HG03460 (cell line): Measurements from ENCODE around the gene SHB.

Experiments used
- ATAC-seq: cut with Tn5 transposase; IDR thresholded peaks from one replicate; pipeline ENCODE4 v1.9.1; 2021; ENCODE audit not compliant: unreplicated experiment

SHB gene

DNA sequence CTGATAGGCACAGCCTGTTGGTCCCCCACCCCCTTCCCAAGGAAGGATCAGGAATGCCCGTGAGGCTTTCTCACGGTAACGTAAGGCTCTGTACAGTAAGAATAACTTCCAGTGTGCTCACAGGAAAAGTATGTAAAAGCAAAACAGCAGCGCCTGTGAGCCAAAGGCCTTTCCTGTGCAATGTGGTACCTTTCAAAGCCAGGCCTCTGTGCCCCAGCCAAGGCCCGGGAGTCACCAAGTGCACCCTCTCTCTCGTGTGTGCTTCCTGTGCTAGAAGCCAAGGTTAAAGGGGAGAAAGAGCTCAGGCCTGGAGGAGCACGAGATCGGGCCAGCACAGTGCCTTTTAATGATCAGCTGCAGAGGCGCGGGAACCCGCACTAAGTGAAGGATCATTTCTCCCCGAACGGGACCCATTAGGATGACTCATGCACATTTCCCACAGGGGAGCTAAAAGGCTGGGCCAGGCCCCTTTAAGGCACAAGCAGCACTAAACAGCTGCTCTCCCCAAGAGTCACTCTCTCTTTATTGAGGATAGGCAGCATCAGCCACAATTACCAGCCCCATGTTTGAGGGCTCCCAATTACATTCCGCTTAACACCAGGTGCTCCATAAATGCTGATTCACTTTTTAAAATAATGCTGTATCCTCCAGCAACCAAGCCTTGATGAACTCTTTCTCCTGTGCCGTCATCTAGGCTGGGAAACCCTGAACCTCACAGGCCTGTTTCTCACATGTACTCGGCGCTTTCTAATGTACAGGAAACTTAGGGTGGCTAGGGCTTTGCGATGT lies 42.8 kb downstream of the SHB start:
- no peak for ATAC-seq

DNA sequence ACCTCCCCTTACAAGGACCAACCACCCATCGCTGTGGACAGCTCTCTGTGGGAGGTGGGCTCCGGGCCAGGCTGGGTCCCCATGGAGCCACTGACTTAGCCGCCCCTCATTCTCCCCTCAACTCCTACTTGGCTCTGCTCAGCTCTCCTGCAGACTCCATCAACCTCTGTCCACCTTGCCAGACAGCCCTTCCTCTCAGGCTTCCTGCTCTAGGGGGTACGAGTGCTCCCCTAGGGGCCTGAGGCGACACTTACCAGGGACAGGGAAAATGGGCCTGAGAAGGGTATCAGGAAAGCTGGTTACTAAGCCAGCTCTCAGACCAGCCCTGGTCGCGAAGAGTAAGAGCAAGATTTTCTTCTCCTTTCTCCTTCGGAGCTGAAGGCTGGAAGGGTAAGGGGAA lies 43.9 kb downstream of the SHB start:
- no peak for ATAC-seq

DNA sequence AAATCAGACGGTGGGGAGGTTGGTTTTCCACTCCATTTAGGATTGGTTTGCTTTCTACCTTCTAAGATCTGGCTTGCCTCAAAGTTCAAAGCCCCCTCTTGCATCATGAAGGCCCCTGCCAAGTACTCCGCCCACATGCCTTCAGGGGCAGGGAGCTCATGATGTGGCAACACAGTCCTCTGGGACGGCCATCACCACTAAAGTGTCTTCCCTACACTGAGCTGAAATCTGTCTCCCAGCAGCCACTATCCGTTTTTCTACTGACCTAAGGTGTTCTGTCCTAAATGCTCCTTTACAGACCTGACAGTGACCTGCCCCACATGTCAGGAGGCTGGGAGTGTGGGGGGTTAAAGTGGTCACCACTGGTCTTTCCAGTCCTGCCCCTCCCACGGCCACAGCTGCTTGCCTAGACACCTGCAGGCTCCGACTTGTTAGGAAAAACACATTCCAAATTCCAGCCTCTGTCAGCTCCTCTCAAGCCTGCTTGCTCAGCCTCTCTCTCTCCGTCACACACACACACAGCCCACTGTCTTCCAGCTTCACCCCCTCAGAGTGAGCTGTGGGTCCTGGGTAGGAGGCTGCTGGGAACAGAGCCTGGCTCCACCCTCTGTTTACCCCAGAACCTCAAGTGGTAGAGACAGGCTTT lies 44.9 kb downstream of the SHB start:
- ATAC-seq: no peak

DNA sequence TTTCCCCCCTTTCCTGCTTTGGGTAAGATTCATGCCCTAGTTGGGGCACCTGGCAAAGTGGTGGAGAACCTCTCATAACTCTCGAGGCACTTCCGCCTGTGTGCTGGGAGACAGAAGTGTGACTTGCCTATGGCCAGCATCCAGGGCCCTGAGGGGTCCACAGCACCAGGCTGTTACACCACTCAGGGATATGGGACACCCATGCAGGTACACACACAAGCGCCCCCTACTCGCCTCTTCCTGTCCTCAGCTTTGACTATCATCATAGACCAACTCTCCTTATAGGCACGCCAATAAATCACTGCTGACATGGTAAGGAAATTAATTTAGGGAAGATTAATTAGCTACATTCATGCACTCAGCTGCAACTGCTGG lies 45.4 kb downstream of the SHB start:
- no peak for ATAC-seq

DNA sequence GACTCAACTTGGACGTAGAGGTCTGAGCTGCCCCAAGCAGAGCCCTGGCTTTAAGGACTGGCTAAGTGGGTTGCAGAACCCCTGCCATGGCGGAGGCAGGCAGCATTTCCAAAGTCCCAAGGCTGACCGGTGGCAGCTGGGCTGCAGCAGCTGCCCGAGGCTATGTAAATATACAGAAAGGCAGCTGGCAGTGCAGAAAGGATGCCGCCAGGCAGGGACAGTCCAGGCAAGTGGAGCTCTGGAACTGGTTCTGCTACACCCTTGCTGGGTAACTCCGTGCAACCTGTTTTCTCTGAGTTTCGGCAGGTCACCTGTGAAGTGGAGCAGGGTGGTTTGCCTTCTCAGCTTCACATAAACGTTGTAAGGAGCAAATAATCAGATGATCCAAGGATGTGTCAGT lies 46.0 kb downstream of the SHB start:
- no peak for ATAC-seq

DNA sequence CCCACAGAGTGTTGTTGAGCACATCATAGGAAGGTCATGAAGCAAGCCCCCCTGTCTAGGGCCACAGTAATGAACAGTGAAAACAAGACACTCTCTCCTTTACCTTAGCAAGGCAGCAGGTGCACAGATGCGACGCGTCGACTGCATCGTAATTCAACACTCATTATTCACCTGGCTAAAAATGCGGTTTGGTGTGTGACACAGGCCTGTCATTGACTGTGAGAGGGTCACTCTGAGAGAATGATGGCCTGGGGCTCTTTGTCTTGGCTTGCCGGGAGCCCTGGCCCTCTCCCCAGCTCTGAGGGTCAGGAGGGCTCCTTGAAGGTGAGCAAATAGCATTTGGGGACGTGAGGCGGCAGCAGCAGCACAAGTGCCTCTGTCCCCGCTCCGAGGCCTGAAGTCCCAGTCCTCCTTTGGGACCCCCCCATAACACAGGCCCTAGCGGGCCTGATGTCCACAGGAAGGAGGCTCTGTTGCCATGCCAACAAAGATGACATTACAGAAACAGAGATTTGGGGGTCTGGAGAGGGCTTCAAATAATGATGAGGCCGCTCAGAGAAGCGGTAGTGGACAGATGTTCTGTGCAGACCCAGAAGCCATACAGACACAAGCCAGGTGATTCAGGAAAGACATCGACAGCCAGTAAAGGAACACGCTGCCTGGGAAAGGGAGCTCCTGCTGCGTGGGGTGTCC lies 46.7 kb downstream of the SHB start:
- ATAC-seq: no peak

DNA sequence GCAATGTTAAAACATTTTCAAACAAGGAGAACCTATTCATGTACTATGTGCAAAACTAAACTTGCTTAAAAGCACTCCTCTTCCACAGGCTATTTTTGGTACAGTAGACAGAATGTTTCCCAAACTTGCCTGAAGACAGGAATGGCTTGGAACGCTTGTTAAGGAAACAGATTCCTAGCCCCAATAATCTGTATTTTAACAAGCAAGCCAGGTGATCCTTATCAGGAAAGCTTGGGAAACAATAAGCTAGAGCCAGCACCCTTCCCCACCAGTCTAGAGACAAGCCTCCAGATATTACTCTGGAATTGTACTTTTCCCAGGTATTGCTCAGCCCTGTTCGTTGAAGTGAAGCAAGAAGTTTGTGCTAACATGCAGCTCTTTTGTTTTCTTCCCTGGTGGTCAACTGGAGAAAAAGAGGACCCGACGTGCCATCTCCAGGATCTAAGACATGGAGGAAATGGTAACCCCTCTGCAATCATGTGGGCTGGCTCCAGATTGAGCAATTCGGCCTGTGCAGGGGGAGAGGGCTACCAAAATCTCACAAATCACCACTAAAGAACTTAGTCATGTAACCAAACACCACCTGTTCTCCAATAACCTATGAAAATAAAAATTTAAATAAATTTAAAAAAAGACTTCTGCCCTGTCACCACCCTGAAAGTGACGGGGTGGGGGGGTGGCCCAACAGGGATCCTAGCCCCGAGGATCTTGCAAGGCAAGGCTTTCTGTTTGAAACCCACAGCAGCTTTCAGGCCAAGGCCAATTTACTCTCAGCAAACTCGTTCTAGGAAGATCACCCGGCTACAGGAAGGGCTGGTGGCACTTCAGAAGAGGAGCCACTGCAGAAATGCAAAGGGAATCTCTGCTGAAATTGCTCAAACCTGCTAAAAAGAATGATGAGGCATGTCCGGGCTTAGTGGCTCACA lies 48.6 kb downstream of the SHB start:
- ATAC-seq: no peak

DNA sequence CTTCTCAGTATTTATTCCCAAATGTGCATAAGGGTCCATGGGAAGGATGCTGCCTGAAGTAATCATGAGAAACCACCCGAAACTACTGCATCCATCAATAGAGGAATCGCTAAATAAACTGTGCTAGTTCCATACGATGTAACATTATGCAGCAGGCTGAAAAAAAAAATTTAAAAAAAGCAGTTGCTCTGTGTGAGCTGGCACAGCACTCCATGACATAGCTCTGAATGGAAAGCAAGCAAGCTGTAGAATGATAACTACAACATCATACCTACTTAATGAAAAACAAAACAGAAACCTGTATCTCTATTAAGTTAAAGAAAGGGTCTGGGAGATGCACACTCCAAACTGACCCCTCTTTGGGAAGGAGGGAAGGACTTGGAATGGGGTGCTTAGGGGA lies 49.3 kb downstream of the SHB start:
- no peak for ATAC-seq

DNA sequence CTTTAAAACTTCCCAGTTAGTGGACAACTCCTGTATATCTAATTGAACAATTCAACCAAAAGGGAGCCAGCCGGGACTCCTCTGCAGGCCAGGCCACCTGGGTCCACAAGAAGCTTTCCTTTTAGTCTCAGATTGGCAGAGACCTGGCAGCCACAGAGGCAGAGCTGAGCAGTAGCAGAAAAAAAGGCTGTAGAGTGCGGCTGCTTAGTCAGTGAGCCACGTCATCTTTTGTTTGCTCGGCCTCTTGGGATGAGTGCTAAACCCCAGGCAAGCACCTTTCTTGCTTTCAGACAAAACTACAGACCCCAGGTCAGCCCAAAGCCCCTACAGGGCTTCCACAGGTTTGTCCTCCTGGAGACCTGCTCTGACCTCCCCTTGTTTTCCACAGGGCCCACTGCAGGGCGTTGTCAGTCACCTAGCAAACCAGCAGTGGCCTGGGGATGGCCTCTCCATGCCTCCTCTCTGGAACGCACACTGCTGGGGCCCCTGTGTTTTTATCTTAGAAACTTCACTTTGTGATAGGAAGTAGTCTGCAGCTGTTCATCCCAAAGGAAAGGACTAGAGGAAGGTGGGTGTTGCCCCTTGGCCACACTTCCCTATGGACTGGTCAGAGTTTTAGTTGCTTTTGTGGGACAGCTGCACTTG lies 49.9 kb downstream of the SHB start:
- no peak for ATAC-seq

DNA sequence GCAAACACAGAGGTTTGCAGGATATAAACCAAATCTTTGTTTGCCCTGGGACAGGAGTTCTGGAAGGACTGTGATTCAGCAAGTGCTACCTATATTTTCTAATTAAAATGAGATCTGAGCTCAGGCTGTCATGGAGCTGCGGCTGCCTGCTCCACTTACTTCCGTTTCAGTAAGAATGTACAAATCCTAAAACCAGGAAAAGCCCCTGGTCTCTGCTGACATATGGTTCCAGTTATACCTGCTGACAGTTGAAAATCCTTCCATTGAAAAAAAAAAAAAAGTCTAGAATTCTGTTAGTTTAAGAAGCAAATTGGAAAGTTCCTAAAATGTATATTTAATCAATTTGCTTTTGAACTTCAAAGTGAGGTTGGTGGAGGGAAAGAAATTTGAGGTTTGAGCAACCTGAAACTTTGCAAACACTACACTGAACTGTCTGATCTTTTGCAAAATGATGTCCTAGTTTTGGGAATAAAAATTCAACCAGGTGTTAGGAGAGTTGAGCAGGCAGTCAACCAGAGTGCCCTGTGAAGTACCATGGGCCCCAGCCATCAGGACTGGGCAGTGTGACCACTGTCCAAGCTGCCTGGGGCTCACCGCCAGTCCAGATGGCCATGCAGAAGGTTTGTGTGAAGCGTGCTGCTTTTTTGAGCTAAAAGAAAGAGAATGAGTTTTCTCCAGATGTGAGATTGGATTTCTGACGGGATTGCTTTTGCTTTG lies 50.6 kb downstream of the SHB start:
- no peak for ATAC-seq

DNA sequence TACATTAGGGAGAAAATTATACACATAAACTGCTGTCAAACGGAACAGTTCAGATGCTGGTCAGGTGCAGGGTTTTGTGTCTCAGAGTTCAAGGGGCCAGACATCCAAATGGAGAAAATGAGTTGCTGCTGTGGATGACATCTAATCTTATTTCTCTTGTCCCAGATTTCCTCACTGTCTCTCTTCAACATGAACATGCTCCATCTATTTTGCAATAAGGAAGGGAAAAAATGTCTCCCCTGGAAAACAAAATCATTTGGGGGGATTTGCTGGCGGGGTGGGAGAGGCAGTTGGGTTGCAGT lies 51.2 kb downstream of the SHB start:
- no peak for ATAC-seq

DNA sequence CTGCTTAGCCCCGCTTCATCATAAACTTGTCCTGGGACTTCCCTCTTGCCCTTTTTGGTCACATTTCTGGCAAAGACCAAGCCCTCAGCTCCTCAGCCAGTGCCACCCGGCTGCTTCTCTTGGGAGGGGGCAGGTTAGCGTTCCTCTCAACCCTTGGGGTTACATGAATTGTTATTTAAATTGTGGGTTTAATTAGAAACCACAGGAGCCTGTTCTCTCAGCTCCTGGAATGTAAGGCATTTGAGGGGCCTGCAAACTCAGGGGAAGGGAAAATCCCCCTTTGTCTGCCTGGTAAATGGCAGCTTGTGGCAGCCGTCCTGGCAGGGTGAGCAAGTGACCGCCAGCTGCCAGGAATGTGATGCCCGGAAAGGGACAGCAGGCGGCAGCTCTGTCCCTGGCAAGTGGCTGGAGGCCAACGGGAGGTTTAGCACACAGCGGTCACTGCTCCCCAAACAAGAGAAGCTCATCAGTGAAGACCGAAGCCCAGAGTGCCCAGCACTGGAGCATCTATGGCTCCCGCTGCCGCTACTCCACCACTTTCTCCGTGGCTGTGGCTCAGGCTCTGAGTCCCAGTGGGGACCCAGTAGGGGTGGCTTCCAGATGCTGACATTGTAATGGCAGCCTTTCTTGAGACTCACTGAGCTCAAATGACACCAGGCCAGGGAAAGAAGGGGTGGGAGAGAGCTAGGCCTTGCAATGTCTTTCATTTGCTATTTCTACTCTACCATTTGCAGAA lies 51.7 kb downstream of the SHB start:
- ATAC-seq: no peak

DNA sequence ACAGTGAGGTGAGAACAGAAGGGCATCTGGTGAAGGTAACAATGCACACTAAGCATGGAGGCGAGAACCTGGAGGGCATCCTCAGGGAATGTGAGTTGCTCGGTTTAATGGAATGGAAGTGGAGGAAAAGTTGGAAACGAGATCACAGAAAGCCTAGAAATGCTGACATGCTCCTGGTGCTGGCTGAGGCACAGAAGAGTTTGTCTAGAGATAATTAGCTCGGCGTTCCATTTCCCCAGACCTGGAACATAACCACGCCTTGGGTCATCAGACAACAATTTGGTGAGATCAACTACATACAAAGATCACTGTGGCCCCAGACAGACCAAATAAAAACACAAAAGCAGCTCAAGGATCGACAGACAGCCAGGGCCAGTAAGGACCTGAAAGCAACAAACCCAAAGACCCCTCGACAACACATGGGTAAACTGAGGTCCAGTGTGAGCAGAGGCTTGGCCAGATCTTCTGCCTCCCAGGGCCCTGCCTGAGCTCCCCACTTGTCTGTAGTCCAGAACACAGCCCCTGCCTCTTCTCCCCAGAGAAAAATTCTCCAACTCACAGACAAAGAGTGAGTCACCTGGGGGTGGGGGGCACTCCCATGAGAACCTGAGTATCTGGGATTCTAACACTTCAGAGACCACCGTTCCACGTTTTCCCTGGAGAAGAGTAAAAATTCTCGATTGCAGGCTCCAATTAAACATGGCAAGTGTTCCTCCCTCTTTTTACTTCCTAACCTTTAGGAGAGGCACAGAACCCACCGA lies 52.5 kb downstream of the SHB start:
- ATAC-seq: no peak

DNA sequence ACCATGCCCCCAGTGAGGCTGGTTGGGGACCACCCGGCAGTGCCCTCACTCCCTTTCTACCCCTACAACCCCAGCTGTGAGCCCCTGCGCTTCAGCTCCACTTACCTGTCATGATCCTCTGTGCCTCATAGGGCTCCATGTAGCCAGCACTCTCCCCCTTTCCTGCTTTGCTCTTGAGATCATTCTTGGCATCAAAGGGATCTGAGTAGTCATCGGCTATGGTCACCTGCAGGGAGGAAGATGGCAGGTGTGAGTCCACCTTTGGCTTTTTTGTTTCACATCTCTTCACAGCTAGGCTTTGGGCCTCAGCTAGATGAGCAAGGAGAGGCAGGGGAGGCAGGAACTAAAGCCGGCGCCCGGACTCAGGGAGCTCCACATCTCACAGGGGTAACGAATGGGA lies 53.1 kb downstream of the SHB start:
- ATAC-seq: no peak

DNA sequence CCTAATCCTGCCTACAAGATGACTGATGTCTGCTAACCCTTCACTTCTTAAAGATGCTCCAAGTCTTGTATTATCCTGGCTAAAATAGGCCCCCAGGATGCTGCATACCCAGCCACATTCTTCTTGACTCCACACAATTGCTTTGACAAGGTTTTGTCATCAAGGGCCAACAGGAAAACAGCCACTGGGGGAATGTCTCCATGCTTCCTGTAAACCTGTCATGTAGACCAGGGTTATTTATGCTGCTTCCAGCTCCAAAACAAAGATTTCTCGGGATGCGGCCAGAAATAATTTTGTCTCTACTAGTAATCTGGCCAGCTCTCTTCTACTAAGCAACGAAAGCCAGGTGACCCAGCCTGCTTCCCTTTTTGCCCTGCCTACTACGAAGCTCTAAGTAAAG lies 53.8 kb downstream of the SHB start:
- no peak for ATAC-seq

DNA sequence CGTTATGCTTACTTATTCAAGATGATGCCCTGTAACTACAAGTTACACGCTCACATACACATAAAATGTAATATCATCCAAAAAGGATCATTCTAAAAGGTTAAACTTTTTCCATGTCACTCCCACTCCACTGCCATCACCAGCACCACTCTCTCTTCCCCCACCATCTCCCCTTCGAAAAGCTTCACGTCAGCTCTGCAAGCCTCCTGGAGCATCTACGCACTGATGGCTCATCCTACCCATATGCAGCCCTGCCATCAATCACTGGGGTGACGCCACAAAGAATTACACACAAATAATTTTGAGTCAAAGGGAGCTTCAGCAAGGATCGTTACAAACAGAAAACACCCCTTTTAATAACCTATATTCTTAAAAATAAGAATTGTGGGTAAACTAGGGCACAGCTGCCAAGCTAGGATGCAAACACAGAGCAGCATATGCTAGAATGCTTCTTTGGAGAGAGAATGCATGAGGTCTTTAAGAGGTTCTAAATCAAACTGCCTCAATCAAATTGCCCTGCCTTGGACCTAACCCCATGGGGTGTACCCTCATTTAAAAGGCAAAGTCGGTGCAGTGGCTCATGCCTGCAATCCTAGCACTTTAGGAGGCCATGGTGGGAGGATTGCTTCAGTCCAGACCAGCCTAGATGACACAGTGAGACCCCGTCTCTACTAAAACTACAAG lies 56.1 kb downstream of the SHB start:
- no peak for ATAC-seq

DNA sequence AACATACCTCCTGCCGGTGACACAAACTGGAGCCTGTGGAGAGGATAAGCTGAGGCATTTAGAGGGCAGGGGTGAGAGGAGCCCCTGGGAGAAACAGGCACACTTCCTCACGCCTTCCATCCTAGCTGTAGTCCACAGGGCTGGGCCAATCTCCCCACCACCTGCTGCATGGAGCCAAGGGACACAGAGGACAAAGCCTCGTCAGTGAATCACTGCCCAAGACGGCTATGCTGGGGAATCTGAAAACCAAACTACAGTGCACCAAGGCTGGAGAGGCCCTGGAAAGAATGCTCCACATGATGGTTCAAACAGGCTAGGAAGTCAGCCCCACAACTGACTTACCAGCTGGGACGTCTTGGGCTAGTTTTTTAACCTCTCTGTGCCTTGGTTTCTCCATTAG lies 57.0 kb downstream of the SHB start:
- no peak for ATAC-seq

DNA sequence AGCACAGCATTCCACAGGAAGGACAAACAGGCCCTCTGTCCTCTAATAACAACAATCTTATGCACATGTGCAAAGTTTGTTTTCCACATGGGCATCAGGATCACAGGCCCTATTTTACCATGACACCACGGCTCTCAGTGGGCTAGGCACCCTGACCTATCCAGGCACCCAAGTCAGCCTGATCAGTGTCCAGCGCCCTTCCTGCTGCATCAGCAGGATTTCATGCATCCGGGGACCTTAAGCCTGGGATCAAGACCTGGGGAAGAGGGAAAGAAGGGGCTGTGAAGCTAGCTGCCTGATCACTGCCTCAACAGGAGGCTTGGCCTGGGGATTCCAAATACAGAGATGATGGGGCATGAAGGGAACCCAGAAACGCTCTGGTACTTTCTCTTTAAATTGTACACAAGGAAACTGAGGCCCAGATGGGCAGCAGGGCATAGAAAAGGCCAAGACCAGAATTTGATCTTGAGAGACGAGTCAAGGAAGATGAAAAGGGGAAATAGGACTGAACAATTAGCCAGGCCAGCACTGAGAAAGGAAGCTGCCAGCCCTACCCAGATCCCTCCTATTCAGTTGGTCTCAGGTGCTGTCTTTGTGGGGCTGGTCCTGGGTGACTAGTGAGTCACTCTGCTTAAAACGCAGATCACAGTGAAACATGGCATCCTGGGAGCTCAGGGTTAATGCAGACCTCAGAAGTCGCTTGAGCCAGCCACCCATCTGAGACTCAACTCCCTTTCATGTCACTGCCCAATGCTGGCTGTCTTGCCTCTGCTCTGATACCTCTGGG lies 57.9 kb downstream of the SHB start:
- ATAC-seq: no peak
